ENCODE results near the gene PVRIG.
A peak's percentile ranks its signal among the peaks of the same experiment; 100 is the strongest.
"Not testable (repeated sequence)": the region's sequence is repeated elsewhere in the genome, so short reads cannot be mapped to it uniquely, and the experiment has no call there.

PVRIG gene

GRCh38 chr7:100192969-100193368 is 26.8 kb upstream of the PVRIG start:
- no peak for DNase-seq (ENCODE audit: low read depth in 1 of 2, low spot score in 1 of 2)

GRCh38 chr7:100195222-100195621 is 24.5 kb upstream of the PVRIG start:
- DNase-seq (ENCODE audit: low read depth in 1 of 2, low spot score in 1 of 2) = no peak

- DNase-seq (ENCODE audit: low read depth in 1 of 2, low spot score in 1 of 2) = not testable (repeated sequence)
Observed at GRCh38 chr7:100195901-100196322, 23.8 kb upstream of the PVRIG start.

GRCh38 chr7:100198266-100198665 is 21.5 kb upstream of the PVRIG start:
- no peak for DNase-seq (ENCODE audit: low read depth in 1 of 2, low spot score in 1 of 2)

- DNase-seq (ENCODE audit: low read depth in 1 of 2, low spot score in 1 of 2) = no peak
Observed at GRCh38 chr7:100200693-100201092, 19.1 kb upstream of the PVRIG start.

- DNase-seq (ENCODE audit: low read depth in 1 of 2, low spot score in 1 of 2) = no peak
Observed at GRCh38 chr7:100204454-100204853, 15.3 kb upstream of the PVRIG start.

- DNase-seq (ENCODE audit: low read depth in 1 of 2, low spot score in 1 of 2) = no peak
Observed at GRCh38 chr7:100208911-100209408, 10.8 kb upstream of the PVRIG start.

GRCh38 chr7:100209493-100209892 is 10.3 kb upstream of the PVRIG start:
- DNase-seq (ENCODE audit: low read depth in 1 of 2, low spot score in 1 of 2) = no peak

- DNase-seq (ENCODE audit: low read depth in 1 of 2, low spot score in 1 of 2) = no peak
Observed at GRCh38 chr7:100210805-100211204, 8.9 kb upstream of the PVRIG start.

- DNase-seq (ENCODE audit: low read depth in 1 of 2, low spot score in 1 of 2) = no peak
Observed at GRCh38 chr7:100211342-100211780, 8.4 kb upstream of the PVRIG start.

GRCh38 chr7:100212631-100213286 is 7.0 kb upstream of the PVRIG start:
- no peak for DNase-seq (ENCODE audit: low read depth in 1 of 2, low spot score in 1 of 2)

GRCh38 chr7:100213672-100214071 is 6.1 kb upstream of the PVRIG start:
- DNase-seq (ENCODE audit: low read depth in 1 of 2, low spot score in 1 of 2) = no peak

- not testable (repeated sequence) for DNase-seq (ENCODE audit: low read depth in 1 of 2, low spot score in 1 of 2)
Observed at GRCh38 chr7:100214356-100214755, 5.4 kb upstream of the PVRIG start.

GRCh38 chr7:100215895-100216294 is 3.9 kb upstream of the PVRIG start:
- no peak for DNase-seq (ENCODE audit: low read depth in 1 of 2, low spot score in 1 of 2)

- DNase-seq (ENCODE audit: low read depth in 1 of 2, low spot score in 1 of 2) = peak; percentile 59 to 78
Observed at GRCh38 chr7:100217934-100218333, 1.8 kb upstream of the PVRIG start.

GRCh38 chr7:100219271-100219737 is 445 bp upstream of the PVRIG start:
- DNase-seq (ENCODE audit: low read depth in 1 of 2, low spot score in 1 of 2) = no peak

GRCh38 chr7:100220586-100221230 is 959 bp downstream of the PVRIG start:
- DNase-seq (ENCODE audit: low read depth in 1 of 2, low spot score in 1 of 2) = no peak

GRCh38 chr7:100221231-100221718 is 1.5 kb downstream of the PVRIG start:
- DNase-seq (ENCODE audit: low read depth in 1 of 2, low spot score in 1 of 2) = peak; percentile 51 to 63

GRCh38 chr7:100221767-100222444 is 2.2 kb downstream of the PVRIG start:
- no peak for DNase-seq (ENCODE audit: low read depth in 1 of 2, low spot score in 1 of 2)

- no peak for DNase-seq (ENCODE audit: low read depth in 1 of 2, low spot score in 1 of 2)
Observed at GRCh38 chr7:100222445-100223132, 2.8 kb downstream of the PVRIG start.

- not testable (repeated sequence) for DNase-seq (ENCODE audit: low read depth in 1 of 2, low spot score in 1 of 2)
Observed at GRCh38 chr7:100223376-100223927, 3.7 kb downstream of the PVRIG start.
